HG03139 (cell line): ENCODE measurements around the gene ABCC8.

Experiments used
- ATAC-seq: cut with Tn5 transposase; IDR thresholded peaks from one replicate; pipeline ENCODE4 v1.9.1; 2021; ENCODE audit not compliant: unreplicated experiment

Gene ABCC8

GRCh38 chr11:17476317-17477083 lies at the start of gene ABCC8:
Gene ABCC8, minus strand, starts transcription at chr11:17476845. Its CDS starts 69 bp downstream, at chr11:17476776.
- ATAC-seq: no peak

- no peak for ATAC-seq
Measured at GRCh38 chr11:17526326-17526725, 49.7 kb upstream of the ABCC8 start.

GRCh38 chr11:17525570-17525969 lies 48.9 kb upstream of the ABCC8 start:
- ATAC-seq: no peak

GRCh38 chr11:17524221-17524620 lies 47.6 kb upstream of the ABCC8 start:
- no peak for ATAC-seq

GRCh38 chr11:17522655-17523054 lies 46.0 kb upstream of the ABCC8 start:
- no peak for ATAC-seq

GRCh38 chr11:17521106-17521900 lies 44.7 kb upstream of the ABCC8 start:
- no peak for ATAC-seq

- no peak for ATAC-seq
Measured at GRCh38 chr11:17519061-17519885, 42.6 kb upstream of the ABCC8 start.

- ATAC-seq: no peak
Measured at GRCh38 chr11:17518366-17518765, 41.7 kb upstream of the ABCC8 start.

GRCh38 chr11:17517186-17517585 lies 40.5 kb upstream of the ABCC8 start:
- ATAC-seq: no peak

- ATAC-seq: no peak
Measured at GRCh38 chr11:17516551-17517150, 40.0 kb upstream of the ABCC8 start.

- no peak for ATAC-seq
Measured at GRCh38 chr11:17515443-17516176, 39.0 kb upstream of the ABCC8 start.

- no peak for ATAC-seq
Measured at GRCh38 chr11:17514476-17514875, 37.8 kb upstream of the ABCC8 start.

- no peak for ATAC-seq
Measured at GRCh38 chr11:17513853-17514252, 37.2 kb upstream of the ABCC8 start.

GRCh38 chr11:17512101-17512500 lies 35.5 kb upstream of the ABCC8 start:
- no peak for ATAC-seq

GRCh38 chr11:17511571-17511970 lies 34.9 kb upstream of the ABCC8 start:
- ATAC-seq: no peak

- no peak for ATAC-seq
Measured at GRCh38 chr11:17510507-17511206, 34.0 kb upstream of the ABCC8 start.

GRCh38 chr11:17508791-17509190 lies 32.1 kb upstream of the ABCC8 start:
- no peak for ATAC-seq

- ATAC-seq: no peak
Measured at GRCh38 chr11:17508306-17508705, 31.7 kb upstream of the ABCC8 start.

GRCh38 chr11:17507773-17508172 lies 31.1 kb upstream of the ABCC8 start:
- ATAC-seq: no peak

- ATAC-seq: no peak
Measured at GRCh38 chr11:17506942-17507341, 30.3 kb upstream of the ABCC8 start.
